Pulmonary artery endothelial cell (primary cell): ENCODE data around the gene ZNF512B. TPM values are rescaled to one million over a fixed set of nuclear protein-coding genes. Genes with fewer than 3 reads are reported as not detected.
"Not testable (repeated sequence)": the region's sequence is repeated elsewhere in the genome, so short reads cannot be mapped to it uniquely, and the experiment has no call there.

Experiments
- DNase-seq: peaks from one replicate; pipeline ENCODE4 v3.0.0-alpha.2; 2011; ENCODE audit warnings: low read depth, low spot score
- total RNA-seq: library from RNA; depleted of rRNA; stranded (reverse); fragments of >200 nt; gene quantifications from 2 replicates; pipeline ENCODE4 v1.2.3, GENCODE V29; 2014

Gene ZNF512B
- total RNA-seq, 1 donor from 2014 or later: 13.1 TPM

GRCh38 chr20:63932606-63933160 lies 37.0 kb downstream of the ZNF512B start:
- DNase-seq: no peak

- DNase-seq: no peak
Observed at GRCh38 chr20:63931735-63932134, 38.0 kb downstream of the ZNF512B start.

GRCh38 chr20:63930971-63931553 lies 38.7 kb downstream of the ZNF512B start:
- no peak for DNase-seq

DNA sequence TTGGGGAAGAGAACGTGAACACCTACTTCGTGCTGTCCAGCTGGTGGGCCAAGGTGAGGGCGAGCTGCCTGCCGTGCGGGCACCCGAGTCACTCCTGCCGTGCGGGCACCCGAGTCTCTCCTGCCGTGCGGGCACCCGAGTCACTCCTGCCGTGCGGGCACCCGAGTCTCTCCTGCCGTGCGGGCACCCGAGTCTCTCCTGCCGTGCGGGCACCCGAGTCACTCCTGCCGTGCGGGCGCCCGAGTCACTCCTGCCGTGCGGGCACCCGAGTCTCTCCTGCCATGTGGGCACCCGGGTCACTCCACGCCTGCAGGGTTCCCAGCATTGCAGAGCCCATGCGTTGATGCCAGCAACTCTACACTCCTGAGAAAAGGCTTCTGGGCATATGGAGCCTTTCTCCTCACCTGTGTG lies 40.3 kb downstream of the ZNF512B start:
- not testable (repeated sequence) for DNase-seq

DNA sequence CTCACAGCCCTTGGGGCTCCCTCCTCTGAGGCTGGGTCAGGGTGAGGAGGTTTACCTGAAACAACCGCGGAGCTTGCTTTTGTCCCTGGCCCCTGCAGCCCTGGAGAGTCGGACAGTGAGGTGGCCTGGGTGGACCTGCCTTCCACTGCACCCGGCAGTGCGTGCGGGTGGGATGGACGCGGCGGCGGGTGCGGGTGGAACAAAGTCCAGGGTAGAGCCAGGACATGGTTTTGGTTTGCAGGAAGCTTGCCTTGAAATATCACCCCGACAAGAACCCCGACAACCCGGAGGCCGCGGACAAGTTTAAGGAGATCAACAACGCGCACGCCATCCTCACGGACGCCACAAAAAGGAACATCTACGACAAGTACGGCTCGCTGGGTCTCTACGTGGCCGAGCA lies 40.7 kb downstream of the ZNF512B start:
- no peak for DNase-seq

GRCh38 chr20:63926298-63926697 lies 43.4 kb downstream of the ZNF512B start:
- DNase-seq: no peak

GRCh38 chr20:63924241-63924640 lies 45.5 kb downstream of the ZNF512B start:
- no peak for DNase-seq

DNA sequence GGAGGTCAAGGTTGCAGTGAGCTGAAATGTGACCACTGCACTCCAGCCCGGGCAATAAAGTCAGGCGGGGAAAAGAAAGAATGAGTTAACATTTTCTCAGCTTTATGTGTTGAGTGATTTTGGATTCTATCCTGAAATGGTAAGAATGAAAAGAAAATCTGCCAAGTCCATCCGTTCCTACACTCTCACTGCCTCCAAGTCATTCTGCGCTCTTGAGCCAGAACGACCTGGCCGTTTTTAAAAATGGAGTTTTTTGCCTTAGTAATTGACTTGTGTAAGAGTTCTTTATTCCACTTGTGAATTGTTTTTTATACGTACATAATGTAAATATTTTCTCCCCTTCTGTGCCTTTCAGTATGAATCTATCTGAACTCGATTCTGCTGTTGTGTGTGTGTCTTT lies 46.1 kb downstream of the ZNF512B start:
- DNase-seq: no peak

- DNase-seq: no peak
Observed at GRCh38 chr20:63920226-63920625, 49.5 kb downstream of the ZNF512B start.

DNA sequence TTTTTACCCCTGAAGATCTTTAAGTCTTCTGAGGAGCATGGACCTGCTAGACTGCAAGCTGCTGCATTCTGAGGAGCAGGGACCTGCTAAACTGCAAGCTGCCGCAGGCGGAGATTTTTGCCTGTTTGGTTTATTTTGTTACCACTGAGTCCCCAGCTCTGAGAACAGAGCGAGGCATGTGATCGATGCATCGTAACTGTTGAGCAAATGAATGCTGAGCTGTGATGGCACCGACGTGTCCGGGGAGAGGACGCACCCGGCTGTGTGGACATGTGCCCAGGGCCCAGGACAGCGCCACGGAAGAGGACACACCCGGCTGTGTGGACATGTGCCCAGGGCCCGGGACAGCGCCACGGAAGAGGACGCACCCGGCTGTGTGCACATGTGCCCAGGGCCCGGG lies 50.6 kb downstream of the ZNF512B start:
- DNase-seq: no peak

DNA sequence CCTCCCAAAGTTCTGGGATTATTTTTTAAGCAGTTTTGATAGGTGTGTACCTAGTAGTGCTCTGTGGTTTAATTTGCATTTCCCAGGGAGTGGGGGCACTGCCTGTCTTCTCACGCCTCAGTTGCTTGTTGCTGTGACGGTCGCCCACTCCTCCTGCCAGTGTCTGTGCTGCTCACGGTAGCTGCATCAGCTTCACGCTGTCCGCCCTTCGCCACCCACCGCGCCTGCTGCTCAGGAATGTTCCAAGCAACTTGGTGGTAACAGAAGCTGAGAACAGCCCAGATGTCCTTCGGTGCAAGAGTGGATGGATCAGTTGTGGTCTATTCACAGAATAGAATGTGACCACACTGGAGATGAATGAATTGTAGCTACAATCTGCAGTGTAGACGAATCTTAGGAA lies 51.9 kb downstream of the ZNF512B start:
- no peak for DNase-seq

DNA sequence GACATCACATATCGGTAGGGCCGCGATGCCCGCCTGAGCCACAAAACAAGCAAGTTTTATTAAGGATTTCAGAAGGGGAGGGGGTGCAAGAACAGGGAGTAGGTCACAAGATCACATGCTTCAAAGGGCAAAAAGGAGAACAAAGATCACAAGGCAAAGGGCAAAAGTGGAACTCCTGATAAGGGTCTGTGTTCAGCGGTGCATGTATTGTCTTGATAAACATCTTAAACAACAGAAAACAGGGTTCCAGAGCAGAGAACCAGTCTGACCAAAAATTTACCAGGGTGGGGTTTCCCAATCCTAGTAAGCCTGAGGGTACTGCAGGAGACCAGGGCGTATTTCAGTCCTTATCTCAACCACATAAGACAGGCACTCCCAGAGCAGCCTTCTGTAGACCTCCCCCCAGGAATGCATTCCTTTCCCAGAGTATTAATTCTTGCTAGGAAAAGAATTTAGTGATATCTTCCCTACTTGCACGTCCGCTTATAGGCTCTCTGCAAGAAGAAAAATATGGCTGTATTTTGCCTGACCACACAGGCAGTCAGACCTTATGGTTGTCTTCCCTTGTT lies 53.3 kb downstream of the ZNF512B start:
- not testable (repeated sequence) for DNase-seq

GRCh38 chr20:63915471-63915870 lies 54.3 kb downstream of the ZNF512B start:
- no peak for DNase-seq

GRCh38 chr20:63913768-63914167 lies 56.0 kb downstream of the ZNF512B start:
- DNase-seq: no peak

DNA sequence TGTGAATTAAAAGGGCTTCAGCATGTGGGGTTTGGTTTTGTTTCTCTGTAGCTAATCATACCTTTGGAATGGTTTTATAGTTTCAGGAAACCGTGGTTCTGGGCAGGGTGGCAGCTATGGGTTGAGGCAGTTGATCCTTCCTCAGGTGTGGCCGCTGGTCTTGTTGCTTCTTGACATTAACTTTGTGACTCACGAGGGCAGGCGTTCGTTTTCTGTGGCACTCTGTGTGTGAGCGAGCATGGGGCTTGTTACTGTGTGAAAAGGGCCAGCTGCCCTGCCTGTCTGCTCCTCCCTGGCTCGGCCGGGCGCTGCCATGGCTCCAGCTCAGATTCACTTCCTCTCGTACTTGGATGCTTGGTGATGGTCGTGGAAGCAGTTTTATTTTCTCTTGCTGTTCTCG lies 58.6 kb downstream of the ZNF512B start:
- DNase-seq: no peak

DNA sequence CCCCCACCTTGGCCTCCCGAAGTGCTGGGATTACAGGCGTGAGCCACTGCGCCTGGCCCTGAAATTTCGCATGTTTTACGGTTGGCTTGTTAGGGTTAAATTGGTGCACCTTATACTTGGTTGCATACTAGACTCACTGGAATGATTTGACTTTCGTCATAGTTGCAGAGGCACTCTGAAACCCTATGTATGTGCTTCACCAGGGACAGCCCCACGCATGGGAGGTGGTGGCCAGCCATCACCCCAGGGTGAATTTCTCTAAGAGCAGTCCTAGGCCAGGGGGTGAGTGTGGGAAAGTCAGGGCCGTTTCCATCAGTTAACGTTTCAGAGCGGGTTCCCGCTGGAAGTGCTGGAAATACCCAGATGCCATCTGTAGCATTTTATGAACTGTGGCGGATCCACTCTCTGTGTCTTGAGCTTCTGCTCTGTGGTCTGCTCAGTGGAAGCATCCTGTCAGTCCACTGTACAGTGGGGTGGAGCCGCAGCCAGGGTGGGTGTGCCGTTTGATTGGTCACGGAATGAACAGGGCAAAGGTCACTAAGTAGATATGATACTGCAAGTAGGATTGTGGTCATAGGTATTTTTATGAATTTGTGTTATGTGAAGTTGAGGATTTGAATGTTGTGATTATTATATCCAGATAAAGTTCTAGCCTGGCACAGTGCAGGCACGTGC lies 61.6 kb downstream of the ZNF512B start:
- DNase-seq: no peak

Other genes with a start within 250 kb of the ZNF512B start
- 1.6 and 2.8 TPM in 2 replicates for gene LIME1, start 233.3 kb downstream of the ZNF512B start, total RNA-seq
- gene SLC2A4RG, start 230.2 kb downstream of the ZNF512B start, total RNA-seq: 14.1 and 14.5 TPM in 2 replicates
- gene ZBTB46, start 138.7 kb downstream of the ZNF512B start, total RNA-seq: 7.2 and 13.0 TPM in 2 replicates
- not detected in 2 replicates for gene ABHD16B, start 108.4 kb downstream of the ZNF512B start, total RNA-seq
- 139 and 153 TPM in 2 replicates for gene TPD52L2, start 104.7 kb downstream of the ZNF512B start, total RNA-seq
- 106 and 113 TPM in 2 replicates for gene DNAJC5, start 74.8 kb downstream of the ZNF512B start, total RNA-seq
- 28.9 and 30.4 TPM in 2 replicates for gene UCKL1, start 13.5 kb downstream of the ZNF512B start, total RNA-seq
- 1.5 and 2.5 TPM in 2 replicates for gene SAMD10, start 9.7 kb upstream of the ZNF512B start, total RNA-seq
- 71.7 and 83.0 TPM in 2 replicates for gene PRPF6, start 11.2 kb upstream of the ZNF512B start, total RNA-seq
- gene C20orf204, start 66.3 kb upstream of the ZNF512B start, total RNA-seq: 1.7 and 1.9 TPM in 2 replicates
- gene SOX18, start 79.7 kb upstream of the ZNF512B start, total RNA-seq: 11.1 and 27.3 TPM in 2 replicates
- gene TCEA2, start 93.3 kb upstream of the ZNF512B start, total RNA-seq: 18.0 and 27.8 TPM in 2 replicates
- gene RGS19, start 109.6 kb upstream of the ZNF512B start, total RNA-seq: 19.1 and 22.2 TPM in 2 replicates
- gene OPRL1, start 110.2 kb upstream of the ZNF512B start, total RNA-seq: 2.0 and 2.6 TPM in 2 replicates
- gene LKAAEAR1, start 114.5 kb upstream of the ZNF512B start, total RNA-seq: not detected in 2 replicates
- gene NPBWR2, start 137.6 kb upstream of the ZNF512B start, total RNA-seq: not detected in 2 replicates
- gene MYT1, start 194.5 kb upstream of the ZNF512B start, total RNA-seq: not detected in 2 replicates